ENCODE measurements around the gene MFSD11. TPM values are rescaled to one million over a fixed set of nuclear protein-coding genes. Genes with fewer than 3 reads are reported as not detected.
"Not testable (repeated sequence)": the region's sequence is repeated elsewhere in the genome, so short reads cannot be mapped to it uniquely, and the experiment has no call there.

MFSD11 gene
- total and polyA plus RNA-seq, 2 of the 8 experiments (the other 6 are each of a cell fraction or from before 2014, with no cell fraction given) = 17.7 to 19.8 TPM

DNA sequence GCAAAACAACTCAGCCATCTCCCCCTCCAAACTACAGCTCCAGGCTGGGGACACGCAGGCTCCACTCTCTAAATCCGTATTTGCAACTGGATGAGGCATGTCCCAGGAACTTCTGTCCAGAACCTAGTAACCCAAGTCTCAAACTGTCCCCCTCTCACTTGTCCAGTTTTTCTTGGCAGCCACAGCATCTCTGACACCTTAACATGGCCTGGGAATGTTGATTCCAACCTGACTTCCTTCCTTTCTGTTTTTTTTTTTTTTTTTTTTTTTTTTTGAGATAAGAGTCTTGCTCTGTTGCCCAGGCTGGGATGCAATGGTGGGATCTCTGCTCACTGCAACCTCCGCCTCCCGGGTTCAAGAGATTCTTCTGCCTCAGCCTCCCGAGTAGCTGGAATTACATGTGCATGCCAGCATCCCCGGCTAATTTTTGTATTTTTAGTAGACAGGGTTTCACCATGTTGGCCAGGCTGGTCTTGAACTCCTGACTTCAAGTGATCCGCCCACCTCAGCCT, 39.4 kb upstream of the MFSD11 start:
- not testable (repeated sequence) for H3K18ac ChIP-seq (ENCODE audit: extremely low read depth, low read length); H3K9ac ChIP-seq (replicated peaks in 1 of 4; ENCODE audit: extremely low read depth in 1 of 4, low read depth in 3 of 4, low read length in 3 of 4); H2BK20ac ChIP-seq (ENCODE audit: low read length); H4K20me1 ChIP-seq (replicated peaks in 1 of 2; ENCODE audit: control insufficient read depth in 1 of 2, insufficient read depth in 2 of 2, low read length in 2 of 2); H3K9me3 ChIP-seq (ENCODE audit: insufficient read depth in 2 of 2, low read depth in 1 of 2, low read length in 1 of 2); H4K91ac ChIP-seq (replicated peaks; ENCODE audit: insufficient read length, low read length); H3K36me3 ChIP-seq (ENCODE audit: control insufficient read depth in 2 of 4, insufficient read depth in 4 of 4, low read length in 3 of 4); H3K23ac ChIP-seq (ENCODE audit: insufficient read length); H3K79me2 ChIP-seq (ENCODE audit: control insufficient read depth in 1 of 2, insufficient read depth in 2 of 2, low read length in 2 of 2); H3K14ac ChIP-seq (ENCODE audit: insufficient read length); H3K4ac ChIP-seq (replicated peaks; ENCODE audit: insufficient read length, low read depth, low read length); H3K56ac ChIP-seq (replicated peaks; ENCODE audit: insufficient read length, low read depth, low read length); H4K8ac ChIP-seq (ENCODE audit: extremely low read depth, insufficient read depth, low read length); H2BK5ac ChIP-seq (ENCODE audit: low read depth, low read length); H3K27ac ChIP-seq (ENCODE audit: low read depth, low read length); H3K4me2 ChIP-seq (ENCODE audit: insufficient read depth in 1 of 2, low read depth in 2 of 2, low read length in 2 of 2); H2BK15ac ChIP-seq (ENCODE audit: low read length); FAIRE-seq; H2AK5ac ChIP-seq (ENCODE audit: low read depth, low read length); H4K5ac ChIP-seq (ENCODE audit: insufficient read length, low read depth, low read length); H3K4me3 ChIP-seq (ENCODE audit: extremely low read depth in 1 of 4, insufficient read depth in 2 of 4, low read depth in 3 of 4, low read length in 4 of 4); H3K79me1 ChIP-seq (ENCODE audit: low read depth, low read length); H2BK120ac ChIP-seq (replicated peaks; ENCODE audit: low read depth, low read length); H3K27me3 ChIP-seq (replicated peaks in 1 of 4; ENCODE audit: control insufficient read depth in 3 of 4, extremely low read depth in 1 of 4, insufficient read depth in 3 of 4, low read length in 3 of 4); H3K23me2 ChIP-seq (ENCODE audit: low read depth, low read length); DNase-seq (ENCODE audit: low read depth in 1 of 2, low spot score in 2 of 2); H2AFZ ChIP-seq (ENCODE audit: low read length)
- POLR2A ChIA-PET (ENCODE audit: partially characterized antibody) = interaction anchor here (1.3 to 1.6 kb wide), 5 partner anchors 12 to 243 kb away, joined by 3 to 7 read pairs (median 4); partner anchors contain the start of gene MXRA7
- WGBS, 2 experiments (ENCODE audit: extremely low coverage in 1 of 2, insufficient coverage in 1 of 2, insufficient read length in 1 of 2, insufficient replicate concordance in 2 of 2, low coverage in 1 of 2, low lambda C conversion rate in 2 of 2, missing lambda C conversion rate in 1 of 2) = 87% methylated on average over 7 of the region's 7 CpGs; no CpG with 5 or more reads in 1 of the 2 experiments
- Histone ChIP-seq H2BK12ac (ENCODE audit: low read depth, low read length) (0 out of 2 replicates have a peak overlapping the region, but pooled peaks have one; percentile 9), H3K4me1 (replicated peaks in 1 of 4; ENCODE audit: control insufficient read depth in 3 of 4, insufficient read depth in 4 of 4, low read length in 3 of 4) (peaks cover 0 to 29% (median 23%) of the 10 kb centered on the region in 4 experiments; a peak in 6 of 7 replicates)
- CTCF ChIA-PET (ENCODE audit: partially characterized antibody) = interaction anchor here (1.3 to 5.6 kb wide), 5 partner anchors 10 to 17 kb away, joined by 4 to 43 read pairs (median 8); partner anchors contain the start of gene MXRA7
